RWPE2 (cell line): ENCODE results near the gene ANKRD6.

Experiments
- ATAC-seq: fragments of 200-7000 bp; cut with Tn5 transposase; 3 replicates; pipeline ENCODE4 v1.9.1; 2021; ENCODE audit warnings: low read depth
- DNase-seq: peaks from one replicate; pipeline ENCODE4 v3.0.0-alpha.2; 2020; ENCODE audit warnings: low spot score
- H3K27ac ChIP-seq: fragments of 450-650 bp; 2 replicates; pipeline ENCODE4 v1.5.1; 2017; ENCODE audit warnings: mild to moderate bottlenecking; ENCODE audit not compliant: poor library complexity, severe bottlenecking
- H3K27me3 ChIP-seq: fragments of 250-450 bp; sonication (Bioruptor Pico); 2 replicates; pipeline ENCODE4 v1.5.1; 2021; ENCODE audit warnings: mild to moderate bottlenecking, moderate library complexity; ENCODE audit not compliant: insufficient read depth, poor library complexity, severe bottlenecking
- H3K36me3 ChIP-seq: fragments of 250-450 bp; sonication (Bioruptor Pico); 2 replicates; pipeline ENCODE4 v1.5.1; 2020; ENCODE audit warnings: low read depth, mild to moderate bottlenecking, moderate library complexity
- H3K4me1 ChIP-seq: fragments of 250-450 bp; sonication (Bioruptor Pico); 2 replicates; pipeline ENCODE4 v1.5.1; 2021; ENCODE audit warnings: mild to moderate bottlenecking, moderate library complexity; ENCODE audit not compliant: insufficient read depth, poor library complexity, severe bottlenecking
- H3K4me3 ChIP-seq: fragments of 250-450 bp; sonication (Bioruptor Pico); 2 replicates; pipeline ENCODE4 v1.5.1; 2021; ENCODE audit warnings: mild to moderate bottlenecking, moderate library complexity; ENCODE audit not compliant: severe bottlenecking
- H3K9me3 ChIP-seq: fragments of 250-450 bp; sonication (Bioruptor Pico); 2 replicates; pipeline ENCODE4 v1.5.1; 2021; ENCODE audit warnings: mild to moderate bottlenecking, moderate library complexity; ENCODE audit not compliant: severe bottlenecking
- TF ChIP-seq, protein P1 (sequence below): fragments of 450-650 bp; IDR thresholded peaks from one replicate; pipeline ENCODE4 v1.5.1; 2017; ENCODE audit warnings: mild to moderate bottlenecking, moderate library complexity; ENCODE audit not compliant: poor library complexity, severe bottlenecking

ANKRD6 gene

GRCh38 chr6:89643406-89643805 lies 210.5 kb downstream of the ANKRD6 start:
- Histone ChIP-seq H3K27ac (no peak overlapping the region), H3K4me3 (no peak overlapping the region), H3K27me3 (no peaks in the 10 kb centered on the region), H3K4me1 (peaks cover 10% of the 10 kb centered on the region), H3K36me3 (peaks cover 55% of the 10 kb centered on the region), H3K9me3 (no peaks in the 10 kb centered on the region)
- ATAC-seq: no peak
- DNase-seq: no peak
- TF ChIP-seq, protein P1, sequence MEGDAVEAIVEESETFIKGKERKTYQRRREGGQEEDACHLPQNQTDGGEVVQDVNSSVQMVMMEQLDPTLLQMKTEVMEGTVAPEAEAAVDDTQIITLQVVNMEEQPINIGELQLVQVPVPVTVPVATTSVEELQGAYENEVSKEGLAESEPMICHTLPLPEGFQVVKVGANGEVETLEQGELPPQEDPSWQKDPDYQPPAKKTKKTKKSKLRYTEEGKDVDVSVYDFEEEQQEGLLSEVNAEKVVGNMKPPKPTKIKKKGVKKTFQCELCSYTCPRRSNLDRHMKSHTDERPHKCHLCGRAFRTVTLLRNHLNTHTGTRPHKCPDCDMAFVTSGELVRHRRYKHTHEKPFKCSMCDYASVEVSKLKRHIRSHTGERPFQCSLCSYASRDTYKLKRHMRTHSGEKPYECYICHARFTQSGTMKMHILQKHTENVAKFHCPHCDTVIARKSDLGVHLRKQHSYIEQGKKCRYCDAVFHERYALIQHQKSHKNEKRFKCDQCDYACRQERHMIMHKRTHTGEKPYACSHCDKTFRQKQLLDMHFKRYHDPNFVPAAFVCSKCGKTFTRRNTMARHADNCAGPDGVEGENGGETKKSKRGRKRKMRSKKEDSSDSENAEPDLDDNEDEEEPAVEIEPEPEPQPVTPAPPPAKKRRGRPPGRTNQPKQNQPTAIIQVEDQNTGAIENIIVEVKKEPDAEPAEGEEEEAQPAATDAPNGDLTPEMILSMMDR: no peak

GRCh38 chr6:89644864-89645263 lies 211.9 kb downstream of the ANKRD6 start:
- H3K4me1 ChIP-seq: peaks cover 6% of the 10 kb centered on the region
- no peak overlapping the region for H3K27ac ChIP-seq
- H3K4me3 ChIP-seq: no peak overlapping the region
- TF ChIP-seq, protein P1: no peak
- no peaks in the 10 kb centered on the region for H3K27me3 ChIP-seq
- H3K36me3 ChIP-seq: peaks cover 64% of the 10 kb centered on the region
- DNase-seq (no peak), ATAC-seq (no peak)
- H3K9me3 ChIP-seq: no peaks in the 10 kb centered on the region

GRCh38 chr6:89649682-89650081 lies 216.7 kb downstream of the ANKRD6 start:
- Histone ChIP-seq H3K27me3 (no peaks in the 10 kb centered on the region), H3K4me3 (no peak overlapping the region), H3K27ac (no peak overlapping the region), H3K9me3 (no peaks in the 10 kb centered on the region), H3K36me3 (peaks cover 90% of the 10 kb centered on the region), H3K4me1 (peaks cover 6% of the 10 kb centered on the region)
- no peak for ATAC-seq
- no peak for DNase-seq
- TF ChIP-seq, protein P1: no peak

- DNase-seq (no peak), ATAC-seq (no peak)
- H3K4me3 ChIP-seq: no peak overlapping the region
- no peaks in the 10 kb centered on the region for H3K9me3 ChIP-seq
- H3K4me1 ChIP-seq: no peaks in the 10 kb centered on the region
- no peak overlapping the region for H3K27ac ChIP-seq
- H3K27me3 ChIP-seq: no peaks in the 10 kb centered on the region
- TF ChIP-seq, protein P1: no peak
- peaks cover 90% of the 10 kb centered on the region for H3K36me3 ChIP-seq
These were observed 217.6 kb downstream of the ANKRD6 start for GRCh38 chr6:89650579-89650978.

DNA sequence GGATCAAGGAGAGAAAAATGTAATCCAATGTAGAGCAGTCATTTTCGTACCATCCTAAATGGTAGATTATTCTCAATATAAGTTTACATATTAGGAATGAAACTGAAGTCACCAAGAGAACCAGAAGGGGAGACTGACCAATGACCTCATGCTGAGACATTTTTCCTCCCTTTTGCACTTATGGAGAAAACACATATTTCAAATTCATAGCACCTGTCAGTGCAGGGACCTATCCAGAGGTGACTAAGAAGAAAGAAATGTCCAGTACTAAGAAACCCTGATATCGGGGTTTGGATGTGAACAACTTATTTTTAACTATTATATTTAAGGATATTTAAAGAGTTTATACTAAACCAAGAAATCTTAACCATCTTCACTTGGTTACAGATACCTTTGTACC lies 222.2 kb downstream of the ANKRD6 start:
- TF ChIP-seq, protein P1: no peak
- DNase-seq (no peak), ATAC-seq (peak; percentile 61; the same call in 1 of the 3 replicates)
- Histone ChIP-seq H3K27me3 (no peaks in the 10 kb centered on the region), H3K36me3 (peaks cover 84% of the 10 kb centered on the region), H3K4me1 (no peaks in the 10 kb centered on the region), H3K4me3 (no peak overlapping the region), H3K27ac (no peak overlapping the region), H3K9me3 (no peaks in the 10 kb centered on the region)
